Prostate gland (tissue), 2 donors: ENCODE measurements around the gene MYO1A. TPM values are rescaled to one million over a fixed set of nuclear protein-coding genes. Genes with fewer than 3 reads are reported as not detected.

ENCODE experiments used
- DNase-seq: peaks from one replicate; pipeline ENCODE4 v3.0.0-alpha.2; 2019; ENCODE audit warnings: low spot score
- H3K27ac ChIP-seq, 2 donors: fragments of 200-600 bp; sonication (generic); 2 replicates each; pipeline ENCODE4 v1.5.1; 2017 to 2019
- H3K27me3 ChIP-seq: fragments of 200-600 bp; sonication (generic); replicated peaks from 2 replicates; pipeline ENCODE4 v1.5.1; 2019; ENCODE audit not compliant: insufficient read depth
- H3K36me3 ChIP-seq, 2 donors: fragments of 200-600 bp; sonication (generic); 1 replicate in 1 of 2; 2 replicates in 1 of 2; pipeline versions ENCODE4 v1.5.1 to v1.8.1; 2017 to 2019
- H3K4me1 ChIP-seq: fragments of 200-600 bp; sonication (generic); replicated peaks from 2 replicates; pipeline ENCODE4 v1.5.1; 2019
- H3K4me3 ChIP-seq, 2 donors: fragments of 200-600 bp; sonication (generic); 2 replicates each; pipeline ENCODE4 v1.5.1; 2017 to 2019
- H3K9me3 ChIP-seq: fragments of 200-600 bp; sonication (generic); 2 replicates; pipeline ENCODE4 v1.5.1; 2017
- CTCF ChIP-seq, 4 experiments: fragments of 200-600 bp in 2 of 4; fragments of 450-650 bp in 2 of 4; sonication (generic) in 2 of 4; IDR thresholded peaks; 1 replicate in 3 of 4; 2 replicates in 1 of 4; pipeline ENCODE4 v1.5.1; 2016 to 2019; ENCODE audit warnings: antibody characterized with exemption in 4 of 4, mild to moderate bottlenecking in 2 of 4, moderate library complexity in 2 of 4
- POLR2A ChIP-seq: fragments of 450-650 bp; IDR thresholded peaks from one replicate; pipeline ENCODE4 v1.6.1; 2016; ENCODE audit warnings: antibody characterized with exemption, mild to moderate bottlenecking
- POLR2AphosphoS5 ChIP-seq: sonication (generic); formaldehyde crosslinking; IDR thresholded peaks from one replicate; pipeline ENCODE4 v1.6.1; 2017; ENCODE audit warnings: antibody characterized with exemption
- WGBS: methylation state at CpG from one replicate; pipeline ENCODE4 v1.1.5; 2018; 5-methylcytosine and 5-hydroxymethylcytosine counted together
- intact Hi-C: fragments of 100-400 bp; cut with DNase I; formaldehyde crosslinking; loops from one replicate; pipeline ENCODE4 v1.14.2; 2022
- total RNA-seq, 2 donors: library from RNA; depleted of rRNA; stranded (reverse); fragments of >200 nt; gene quantifications; one replicate each; pipeline ENCODE4 v1.1.0, GENCODE V29; 2016

MYO1A gene
- total RNA-seq, 2 donors from 2014 or later, result 0.09 to 0.74 TPM

- intact Hi-C loops, result no loop called here
- DNase-seq, result no peak
- 89% methylated on average over 3 of the region's 3 CpGs for WGBS
- Histone ChIP-seq H3K27ac (no peak overlapping the region), H3K36me3 (no peaks in the 10 kb centered on the region), H3K27me3 (no peaks in the 10 kb centered on the region), H3K9me3 (no peaks in the 10 kb centered on the region), H3K4me1 (no peaks in the 10 kb centered on the region), H3K4me3 (no peak overlapping the region)
- no peak for TF ChIP-seq POLR2A
- TF ChIP-seq CTCF (IDR thresholded peaks at IDR 0.05), result no peak
- TF ChIP-seq POLR2AphosphoS5, result no peak
Observed at GRCh38 chr12:57033431-57033830, 16.5 kb downstream of the MYO1A start.

- no peaks in the 10 kb centered on the region for H3K4me1 ChIP-seq
- WGBS, result 74% methylated on average over 7 of the region's 7 CpGs
- H3K36me3 ChIP-seq, result no peaks in the 10 kb centered on the region
- TF ChIP-seq POLR2AphosphoS5 (no peak), POLR2A (no peak), CTCF (IDR thresholded peaks at IDR 0.05) (no peak)
- H3K9me3 ChIP-seq, result no peaks in the 10 kb centered on the region
- H3K27ac ChIP-seq, result no peak overlapping the region
- H3K4me3 ChIP-seq, result no peak overlapping the region
- H3K27me3 ChIP-seq, result no peaks in the 10 kb centered on the region
- intact Hi-C loops, result no loop called here
- DNase-seq, result no peak
Observed at GRCh38 chr12:57031789-57032188, 18.1 kb downstream of the MYO1A start.

GRCh38 chr12:57031138-57031725 is 18.7 kb downstream of the MYO1A start:
- H3K27me3 ChIP-seq, result no peaks in the 10 kb centered on the region
- H3K36me3 ChIP-seq, result no peaks in the 10 kb centered on the region
- peak; percentile 14 for DNase-seq
- intact Hi-C loops, result no loop called here
- TF ChIP-seq POLR2A (no peak), CTCF (IDR thresholded peaks at IDR 0.05) (no peak), POLR2AphosphoS5 (no peak)
- no peak overlapping the region for H3K4me3 ChIP-seq
- no peaks in the 10 kb centered on the region for H3K9me3 ChIP-seq
- no peak overlapping the region for H3K27ac ChIP-seq
- WGBS, result 23% methylated on average over 2 of the region's 2 CpGs
- no peaks in the 10 kb centered on the region for H3K4me1 ChIP-seq

- intact Hi-C loops, result no loop called here
- Histone ChIP-seq H3K27me3 (no peaks in the 10 kb centered on the region), H3K4me3 (no peak overlapping the region), H3K4me1 (no peaks in the 10 kb centered on the region), H3K36me3 (no peaks in the 10 kb centered on the region), H3K9me3 (no peaks in the 10 kb centered on the region), H3K27ac (no peak overlapping the region)
- no peak for TF ChIP-seq POLR2AphosphoS5
- TF ChIP-seq CTCF (IDR thresholded peaks at IDR 0.05), result no peak
- TF ChIP-seq POLR2A, result no peak
- 94% methylated on average over 7 of the region's 7 CpGs for WGBS
- no peak for DNase-seq
Observed at GRCh38 chr12:57029457-57029856, 20.5 kb downstream of the MYO1A start.

- 74% methylated on average over 5 of the region's 5 CpGs for WGBS
- intact Hi-C loops, result no loop called here
- Histone ChIP-seq H3K27me3 (no peaks in the 10 kb centered on the region), H3K9me3 (no peaks in the 10 kb centered on the region), H3K4me3 (no peak overlapping the region), H3K27ac (no peak overlapping the region), H3K4me1 (no peaks in the 10 kb centered on the region), H3K36me3 (no peaks in the 10 kb centered on the region)
- TF ChIP-seq POLR2AphosphoS5 (no peak), POLR2A (no peak), CTCF (IDR thresholded peaks at IDR 0.05) (no peak)
- no peak for DNase-seq
Observed at GRCh38 chr12:57027805-57028153, 22.1 kb downstream of the MYO1A start.
